ENCODE data around the gene C2CD2. TPM values are rescaled to one million over a fixed set of nuclear protein-coding genes. Genes with fewer than 3 reads are reported as not detected.

C2CD2 gene
- total RNA-seq, 4 donors from 2014 or later = 3.0 to 15.7 (median 7.4) TPM

- no peaks in the 10 kb centered on the region for H3K36me3 ChIP-seq
- TF ChIP-seq CTCF (IDR thresholded peaks at IDR 0.05) = no peak
- no peak for DNase-seq
- no peak overlapping the region for H3K27ac ChIP-seq
- no peaks in the 10 kb centered on the region for H3K9me3 ChIP-seq
- H3K4me1 ChIP-seq = peaks cover 0 to 13% (median 6%) of the 10 kb centered on the region in 4 donors
- no peak overlapping the region for H3K4me3 ChIP-seq
- intact Hi-C loops (cut with DNase I; ENCODE audit: low total_unique reads) (loop anchor here (1.0 kb wide), 1 partner anchor 16 kb away; no protein-coding TSS in a partner anchor), in situ Hi-C loops (cut with MboI; ENCODE audit: low pct_ligation_motif_present in 1 of 4, low pct_unique_long_range_greater_than_20kb in 1 of 4, low sequenced_read_pairs in 3 of 4) (loop anchor here in 1 of 4 donors (25.0 kb wide), 1 partner anchor 238 kb away; no protein-coding TSS in a partner anchor)
- no peaks in the 10 kb centered on the region for H3K27me3 ChIP-seq
- WGBS, 2 donors (ENCODE audit: low coverage in 1 of 2) = 85 to 88% methylated on average over 5 to 11 of the region's 11 CpGs
Observed at GRCh38 chr21:41874611-41875010, 79.2 kb downstream of the C2CD2 start.

- no peaks in the 10 kb centered on the region for H3K9me3 ChIP-seq
- H3K27ac ChIP-seq = no peak overlapping the region
- H3K27me3 ChIP-seq = no peaks in the 10 kb centered on the region
- H3K4me1 ChIP-seq = peaks cover 0 to 12% (median 6%) of the 10 kb centered on the region in 4 donors
- no peak for DNase-seq
- TF ChIP-seq POLR2AphosphoS5 (IDR thresholded peaks at IDR 0.05) = no peak
- TF ChIP-seq CTCF (IDR thresholded peaks at IDR 0.05) = no peak
- TF ChIP-seq POLR2A (IDR thresholded peaks at IDR 0.05) = no peak
- no peak for TF ChIP-seq EP300 (IDR thresholded peaks at IDR 0.05; ENCODE audit: low read depth)
- H3K36me3 ChIP-seq = no peaks in the 10 kb centered on the region
- in situ Hi-C loops (cut with MboI; ENCODE audit: low pct_ligation_motif_present in 1 of 4, low pct_unique_long_range_greater_than_20kb in 1 of 4, low sequenced_read_pairs in 3 of 4) = loop anchor here in 1 of 4 donors (25.0 kb wide), 1 partner anchor 239 kb away; no protein-coding TSS in a partner anchor
- H3K4me3 ChIP-seq = no peak overlapping the region
- intact Hi-C loops (cut with DNase I; ENCODE audit: low total_unique reads) = no loop called here
- 91 to 100% methylated on average over 5 to 6 of the region's 6 CpGs for WGBS, 2 donors (ENCODE audit: low coverage in 1 of 2)
Observed at GRCh38 chr21:41873426-41873825, 80.4 kb downstream of the C2CD2 start.

GRCh38 chr21:41873005-41873404 is 80.8 kb downstream of the C2CD2 start:
- H3K27me3 ChIP-seq = no peaks in the 10 kb centered on the region
- TF ChIP-seq EP300 (IDR thresholded peaks at IDR 0.05; ENCODE audit: low read depth) (no peak), POLR2AphosphoS5 (IDR thresholded peaks at IDR 0.05) (no peak), POLR2A (IDR thresholded peaks at IDR 0.05) (no peak), CTCF (IDR thresholded peaks at IDR 0.05) (no peak)
- no peaks in the 10 kb centered on the region for H3K9me3 ChIP-seq
- intact Hi-C loops (cut with DNase I; ENCODE audit: low total_unique reads) (no loop called here), in situ Hi-C loops (cut with MboI; ENCODE audit: low pct_ligation_motif_present in 1 of 4, low pct_unique_long_range_greater_than_20kb in 1 of 4, low sequenced_read_pairs in 3 of 4) (loop anchor here in 1 of 4 donors (25.0 kb wide), 1 partner anchor 239 kb away; no protein-coding TSS in a partner anchor)
- H3K27ac ChIP-seq = no peak overlapping the region
- peaks cover 0 to 10% (median 4%) of the 10 kb centered on the region in 4 donors for H3K4me1 ChIP-seq
- WGBS, 2 donors (ENCODE audit: low coverage in 1 of 2) = 84 to 93% methylated on average over 3 to 13 of the region's 13 CpGs
- H3K36me3 ChIP-seq = no peaks in the 10 kb centered on the region
- no peak for DNase-seq
- H3K4me3 ChIP-seq = no peak overlapping the region

- no peak overlapping the region for H3K27ac ChIP-seq
- H3K4me3 ChIP-seq = no peak overlapping the region
- TF ChIP-seq POLR2AphosphoS5 (IDR thresholded peaks at IDR 0.05) (no peak), CTCF (IDR thresholded peaks at IDR 0.05) (no peak), POLR2A (IDR thresholded peaks at IDR 0.05) (no peak), EP300 (IDR thresholded peaks at IDR 0.05; ENCODE audit: low read depth) (no peak)
- no peaks in the 10 kb centered on the region for H3K4me1 ChIP-seq
- no peaks in the 10 kb centered on the region for H3K27me3 ChIP-seq
- WGBS, 2 donors (ENCODE audit: low coverage in 1 of 2) = 94 to 100% methylated on average over 1 to 15 of the region's 15 CpGs
- intact Hi-C loops (cut with DNase I; ENCODE audit: low total_unique reads) = no loop called here
- DNase-seq = no peak
- no peaks in the 10 kb centered on the region for H3K36me3 ChIP-seq
- in situ Hi-C loops (cut with MboI; ENCODE audit: low pct_ligation_motif_present in 1 of 4, low pct_unique_long_range_greater_than_20kb in 1 of 4, low sequenced_read_pairs in 3 of 4) = loop anchor here in 1 of 4 donors (25.0 kb wide), 1 partner anchor 241 kb away; no protein-coding TSS in a partner anchor
- H3K9me3 ChIP-seq = no peaks in the 10 kb centered on the region
Observed at GRCh38 chr21:41871293-41872030, 82.4 kb downstream of the C2CD2 start.

Measured in transverse colon (tissue), 4 donors.